HepG2 (cell line): ENCODE results near the gene BYSL. TPM values are rescaled to one million over a fixed set of nuclear protein-coding genes. Genes with fewer than 3 reads are reported as not detected.

ENCODE experiments used
- AGO2 ChIP-seq: fragments of 200-400 bp; formaldehyde crosslinking; optimal IDR thresholded peaks from 2 replicates; pipeline ENCODE3; 2017; ENCODE audit warnings: mild to moderate bottlenecking, low read depth, low read length, moderate library complexity
- BCL6 ChIP-seq: IDR thresholded peaks from 2 replicates; pipeline ENCODE4 v1.6.1; 2016; ENCODE audit warnings: missing genetic modification reagents, missing compliant biosample characterization
- HOXD1 ChIP-seq: sonication (generic); formaldehyde crosslinking; IDR thresholded peaks from 2 replicates; pipeline ENCODE4 v1.5.0; 2020; ENCODE audit warnings: missing genetic modification reagents
- JUNB ChIP-seq: sonication (generic); formaldehyde crosslinking; IDR thresholded peaks from 2 replicates; pipeline ENCODE4 v1.8.0; 2022; ENCODE audit warnings: missing genetic modification reagents, mild to moderate bottlenecking, borderline replicate concordance
- KLF13 ChIP-seq: sonication (generic); formaldehyde crosslinking; IDR thresholded peaks from 2 replicates; pipeline ENCODE4 v1.4.0; 2020; ENCODE audit warnings: mild to moderate bottlenecking, missing genetic modification reagents
- MZF1 ChIP-seq: sonication (generic); formaldehyde crosslinking; IDR thresholded peaks from 2 replicates; pipeline ENCODE4 v1.8.1; 2023; ENCODE audit warnings: mild to moderate bottlenecking, missing genetic modification reagents, borderline replicate concordance
- NAIF1 ChIP-seq: sonication (generic); formaldehyde crosslinking; IDR thresholded peaks from 2 replicates; pipeline ENCODE4 v1.5.0; 2020; ENCODE audit warnings: mild to moderate bottlenecking, missing genetic modification reagents, borderline replicate concordance
- NFYB ChIP-seq: sonication (generic); formaldehyde crosslinking; IDR thresholded peaks from 2 replicates; pipeline ENCODE4 v1.4.0; 2020; ENCODE audit warnings: missing genetic modification reagents
- NFYC ChIP-seq: IDR thresholded peaks from 2 replicates; pipeline ENCODE4 v1.6.1; 2016; ENCODE audit warnings: missing genetic modification reagents, missing compliant biosample characterization
- RBAK ChIP-seq: sonication (generic); formaldehyde crosslinking; IDR thresholded peaks from 2 replicates; pipeline ENCODE4 v1.5.1; 2020; ENCODE audit warnings: mild to moderate bottlenecking, missing genetic modification reagents
- SP4 ChIP-seq: sonication (generic); formaldehyde crosslinking; IDR thresholded peaks from 2 replicates; pipeline ENCODE4 v1.8.1; 2023; ENCODE audit warnings: mild to moderate bottlenecking, missing genetic modification reagents
- ZNF225 ChIP-seq: sonication (generic); formaldehyde crosslinking; IDR thresholded peaks from 2 replicates; pipeline ENCODE4 v1.4.0; 2020; ENCODE audit warnings: mild to moderate bottlenecking, missing genetic modification reagents
- ZNF296 ChIP-seq: sonication (generic); formaldehyde crosslinking; conservative IDR thresholded peaks from 2 replicates; pipeline ENCODE4 v1.5.0; 2020; ENCODE audit warnings: mild to moderate bottlenecking, missing genetic modification reagents
- ZNF431 ChIP-seq: sonication (generic); formaldehyde crosslinking; IDR thresholded peaks from 2 replicates; pipeline ENCODE4 v1.9.0; 2022; ENCODE audit warnings: missing genetic modification reagents, low read depth, mild to moderate bottlenecking, borderline replicate concordance
- ZNF713 ChIP-seq: sonication (generic); formaldehyde crosslinking; IDR thresholded peaks from 2 replicates; pipeline ENCODE4 v1.4.0; 2020; ENCODE audit warnings: mild to moderate bottlenecking, missing genetic modification reagents
- polyA plus RNA-seq, 8 experiments: library from polyadenylated mRNA; depleted of rRNA in 3 of 8; stranded (reverse) in 7 of 8; unstranded in 1 of 8; fragments of >200 nt; fragmentation: Illumina TruSeq in 4 of 8; extraction: Trizol in 4 of 8; gene quantifications; 2 replicates each; pipeline versions ENCODE4 v1.2.1 to v1.2.3, GENCODE V29; 2011 to 2016; ENCODE audit warnings: low read depth in 4 of 8, missing spikeins in 1 of 8, mixed read lengths in 1 of 8; ENCODE audit not compliant: insufficient read depth in 1 of 8
- total RNA-seq, 5 experiments: library from RNA; depleted of rRNA; stranded (reverse); fragments of >200 nt; fragmentation: Illumina TruSeq; extraction: Trizol; gene quantifications; 2 replicates each; pipeline ENCODE4 v1.2.3, GENCODE V29; 2016; ENCODE audit warnings: low read depth in 1 of 5
- TF ChIP-seq, protein P1 (sequence below): sonication (generic); formaldehyde crosslinking; IDR thresholded peaks from 2 replicates; pipeline ENCODE4 v1.5.0; 2020; ENCODE audit warnings: mild to moderate bottlenecking, missing genetic modification reagents, borderline replicate concordance
- TF ChIP-seq, protein P2 (sequence below): sonication (generic); IDR thresholded peaks from 2 replicates; pipeline ENCODE4 v1.6.1; 2016; ENCODE audit warnings: low read depth, borderline replicate concordance
- TF ChIP-seq, protein P3 (sequence below): sonication (generic); formaldehyde crosslinking; IDR thresholded peaks from 2 replicates; pipeline ENCODE4 v1.8.0; 2022; ENCODE audit warnings: mild to moderate bottlenecking, missing genetic modification reagents, moderate library complexity
- TF ChIP-seq, protein P4 (sequence below): sonication (generic); formaldehyde crosslinking; IDR thresholded peaks from 2 replicates; pipeline ENCODE4 v1.8.1; 2023; ENCODE audit warnings: mild to moderate bottlenecking, missing genetic modification reagents
- TF ChIP-seq, protein P5 (sequence below): sonication (generic); formaldehyde crosslinking; IDR thresholded peaks from 2 replicates; pipeline ENCODE4 v1.5.0; 2020; ENCODE audit warnings: mild to moderate bottlenecking, missing genetic modification reagents

Gene BYSL
- total and polyA plus RNA-seq, 2 of the 13 experiments (the other 11 are each of a cell fraction or from before 2014, with no cell fraction given): 27.9 to 28.6 TPM

DNA sequence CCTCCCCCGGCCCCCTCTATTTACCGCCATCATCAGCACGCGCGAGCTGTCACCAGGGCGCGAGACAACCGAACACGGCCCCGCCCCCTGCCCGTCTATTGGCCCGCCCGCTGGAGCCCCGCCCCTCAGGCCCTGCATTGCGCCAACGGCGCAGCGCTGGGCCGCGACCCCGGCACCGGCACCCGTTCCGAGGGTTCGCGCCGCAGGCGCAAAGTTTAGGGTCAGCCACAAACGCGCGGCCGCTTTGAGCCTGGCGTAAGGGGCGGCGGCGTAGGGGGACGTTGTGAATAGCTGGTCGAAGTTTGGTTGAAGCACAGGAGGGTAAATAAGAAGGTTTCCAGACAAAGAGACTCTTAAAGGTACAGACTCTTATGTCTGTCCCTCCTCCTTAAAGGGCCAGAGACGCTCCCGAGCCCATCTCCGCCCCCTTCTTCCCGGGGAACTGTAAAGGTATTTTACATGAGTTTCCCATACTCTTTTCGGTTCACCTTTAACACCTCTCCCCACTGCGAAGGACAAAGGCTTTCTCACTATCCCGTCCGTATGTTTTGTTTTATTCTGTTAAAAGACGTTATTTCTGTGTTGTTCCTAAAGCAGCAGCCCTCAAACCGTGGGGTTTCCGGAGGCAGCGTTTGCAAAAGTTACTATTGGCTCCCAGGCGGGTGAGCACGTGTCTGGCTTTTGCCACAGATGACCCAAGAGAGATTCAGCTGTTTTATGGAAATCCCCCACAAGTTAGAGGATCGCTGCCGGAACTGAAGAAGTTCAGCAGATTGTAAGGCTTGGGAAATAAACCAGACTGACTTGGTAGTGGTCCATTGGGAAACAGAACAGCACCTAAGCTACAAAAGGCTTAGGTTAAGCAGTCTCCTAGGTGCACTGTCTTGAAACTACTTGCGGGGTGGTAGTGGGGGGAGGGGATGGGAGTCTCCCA lies 25.7 kb upstream of the BYSL start, which contains the start of gene USP49 (continued):
- TF ChIP-seq, protein P1, sequence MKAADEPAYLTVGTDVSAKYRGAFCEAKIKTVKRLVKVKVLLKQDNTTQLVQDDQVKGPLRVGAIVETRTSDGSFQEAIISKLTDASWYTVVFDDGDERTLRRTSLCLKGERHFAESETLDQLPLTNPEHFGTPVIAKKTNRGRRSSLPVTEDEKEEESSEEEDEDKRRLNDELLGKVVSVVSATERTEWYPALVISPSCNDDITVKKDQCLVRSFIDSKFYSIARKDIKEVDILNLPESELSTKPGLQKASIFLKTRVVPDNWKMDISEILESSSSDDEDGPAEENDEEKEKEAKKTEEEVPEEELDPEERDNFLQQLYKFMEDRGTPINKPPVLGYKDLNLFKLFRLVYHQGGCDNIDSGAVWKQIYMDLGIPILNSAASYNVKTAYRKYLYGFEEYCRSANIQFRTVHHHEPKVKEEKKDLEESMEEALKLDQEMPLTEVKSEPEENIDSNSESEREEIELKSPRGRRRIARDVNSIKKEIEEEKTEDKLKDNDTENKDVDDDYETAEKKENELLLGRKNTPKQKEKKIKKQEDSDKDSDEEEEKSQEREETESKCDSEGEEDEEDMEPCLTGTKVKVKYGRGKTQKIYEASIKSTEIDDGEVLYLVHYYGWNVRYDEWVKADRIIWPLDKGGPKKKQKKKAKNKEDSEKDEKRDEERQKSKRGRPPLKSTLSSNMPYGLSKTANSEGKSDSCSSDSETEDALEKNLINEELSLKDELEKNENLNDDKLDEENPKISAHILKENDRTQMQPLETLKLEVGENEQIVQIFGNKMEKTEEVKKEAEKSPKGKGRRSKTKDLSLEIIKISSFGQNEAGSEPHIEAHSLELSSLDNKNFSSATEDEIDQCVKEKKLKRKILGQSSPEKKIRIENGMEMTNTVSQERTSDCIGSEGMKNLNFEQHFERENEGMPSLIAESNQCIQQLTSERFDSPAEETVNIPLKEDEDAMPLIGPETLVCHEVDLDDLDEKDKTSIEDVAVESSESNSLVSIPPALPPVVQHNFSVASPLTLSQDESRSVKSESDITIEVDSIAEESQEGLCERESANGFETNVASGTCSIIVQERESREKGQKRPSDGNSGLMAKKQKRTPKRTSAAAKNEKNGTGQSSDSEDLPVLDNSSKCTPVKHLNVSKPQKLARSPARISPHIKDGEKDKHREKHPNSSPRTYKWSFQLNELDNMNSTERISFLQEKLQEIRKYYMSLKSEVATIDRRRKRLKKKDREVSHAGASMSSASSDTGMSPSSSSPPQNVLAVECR: peak; percentile 82; the same call in 1 of the 2 replicates
- TF ChIP-seq JUNB (no peak), NAIF1 (CRISPR knock-in tag) (peak; percentile 100), SP4 (CRISPR knock-in tag) (peak; percentile 34; the same call in 1 of the 2 replicates), KLF13 (no peak), NFYB (CRISPR knock-in tag) (peak; percentile 79), ZNF431 (CRISPR knock-in tag) (no peak), AGO2 (peak; percentile 84), ZNF296 (CRISPR knock-in tag) (no peak), ZNF713 (CRISPR knock-in tag) (no peak), RBAK (CRISPR knock-in tag) (peak; percentile 62), NFYC (CRISPR knock-in tag) (peak; percentile 64), BCL6 (CRISPR knock-in tag) (no peak), HOXD1 (CRISPR knock-in tag) (no peak), MZF1 (no peak), ZNF225 (CRISPR knock-in tag) (0 out of 2 replicates have a peak, but pooled peaks have one; percentile 51)
- TF ChIP-seq, protein P2, sequence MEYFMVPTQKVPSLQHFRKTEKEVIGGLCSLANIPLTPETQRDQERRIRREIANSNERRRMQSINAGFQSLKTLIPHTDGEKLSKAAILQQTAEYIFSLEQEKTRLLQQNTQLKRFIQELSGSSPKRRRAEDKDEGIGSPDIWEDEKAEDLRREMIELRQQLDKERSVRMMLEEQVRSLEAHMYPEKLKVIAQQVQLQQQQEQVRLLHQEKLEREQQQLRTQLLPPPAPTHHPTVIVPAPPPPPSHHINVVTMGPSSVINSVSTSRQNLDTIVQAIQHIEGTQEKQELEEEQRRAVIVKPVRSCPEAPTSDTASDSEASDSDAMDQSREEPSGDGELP: peak; percentile 90
- TF ChIP-seq, protein P3, sequence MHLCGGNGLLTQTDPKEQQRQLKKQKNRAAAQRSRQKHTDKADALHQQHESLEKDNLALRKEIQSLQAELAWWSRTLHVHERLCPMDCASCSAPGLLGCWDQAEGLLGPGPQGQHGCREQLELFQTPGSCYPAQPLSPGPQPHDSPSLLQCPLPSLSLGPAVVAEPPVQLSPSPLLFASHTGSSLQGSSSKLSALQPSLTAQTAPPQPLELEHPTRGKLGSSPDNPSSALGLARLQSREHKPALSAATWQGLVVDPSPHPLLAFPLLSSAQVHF: no peak
- TF ChIP-seq, protein P4, sequence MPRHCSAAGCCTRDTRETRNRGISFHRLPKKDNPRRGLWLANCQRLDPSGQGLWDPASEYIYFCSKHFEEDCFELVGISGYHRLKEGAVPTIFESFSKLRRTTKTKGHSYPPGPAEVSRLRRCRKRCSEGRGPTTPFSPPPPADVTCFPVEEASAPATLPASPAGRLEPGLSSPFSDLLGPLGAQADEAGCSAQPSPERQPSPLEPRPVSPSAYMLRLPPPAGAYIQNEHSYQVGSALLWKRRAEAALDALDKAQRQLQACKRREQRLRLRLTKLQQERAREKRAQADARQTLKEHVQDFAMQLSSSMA (CRISPR knock-in tag): peak; percentile 50
- TF ChIP-seq, protein P5, sequence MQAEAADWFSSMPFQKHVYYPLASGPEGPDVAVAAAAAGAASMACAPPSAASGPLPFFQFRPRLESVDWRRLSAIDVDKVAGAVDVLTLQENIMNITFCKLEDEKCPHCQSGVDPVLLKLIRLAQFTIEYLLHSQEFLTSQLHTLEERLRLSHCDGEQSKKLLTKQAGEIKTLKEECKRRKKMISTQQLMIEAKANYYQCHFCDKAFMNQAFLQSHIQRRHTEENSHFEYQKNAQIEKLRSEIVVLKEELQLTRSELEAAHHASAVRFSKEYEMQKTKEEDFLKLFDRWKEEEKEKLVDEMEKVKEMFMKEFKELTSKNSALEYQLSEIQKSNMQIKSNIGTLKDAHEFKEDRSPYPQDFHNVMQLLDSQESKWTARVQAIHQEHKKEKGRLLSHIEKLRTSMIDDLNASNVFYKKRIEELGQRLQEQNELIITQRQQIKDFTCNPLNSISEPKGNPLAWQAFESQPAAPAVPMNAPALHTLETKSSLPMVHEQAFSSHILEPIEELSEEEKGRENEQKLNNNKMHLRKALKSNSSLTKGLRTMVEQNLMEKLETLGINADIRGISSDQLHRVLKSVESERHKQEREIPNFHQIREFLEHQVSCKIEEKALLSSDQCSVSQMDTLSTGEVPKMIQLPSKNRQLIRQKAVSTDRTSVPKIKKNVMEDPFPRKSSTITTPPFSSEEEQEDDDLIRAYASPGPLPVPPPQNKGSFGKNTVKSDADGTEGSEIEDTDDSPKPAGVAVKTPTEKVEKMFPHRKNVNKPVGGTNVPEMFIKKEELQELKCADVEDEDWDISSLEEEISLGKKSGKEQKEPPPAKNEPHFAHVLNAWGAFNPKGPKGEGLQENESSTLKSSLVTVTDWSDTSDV (CRISPR knock-in tag): no peak
